Stimulated activated CD8-positive, alpha-beta memory T cell treated with anti-CD3 and anti-CD28 coated beads, Interleukin-15, amount 100 ng/mL, for 4 hours (primary cell): ENCODE data around the gene AAMP.
"Not testable (repeated sequence)": the region's sequence is repeated elsewhere in the genome, so short reads cannot be mapped to it uniquely, and the experiment has no call there.

Source experiments
- DNase-seq, 2 donors: peaks; one replicate each; pipeline ENCODE4 v3.0.0-alpha.2; 2020; ENCODE audit warnings: low read depth in 2 of 2

Gene AAMP, protein sequence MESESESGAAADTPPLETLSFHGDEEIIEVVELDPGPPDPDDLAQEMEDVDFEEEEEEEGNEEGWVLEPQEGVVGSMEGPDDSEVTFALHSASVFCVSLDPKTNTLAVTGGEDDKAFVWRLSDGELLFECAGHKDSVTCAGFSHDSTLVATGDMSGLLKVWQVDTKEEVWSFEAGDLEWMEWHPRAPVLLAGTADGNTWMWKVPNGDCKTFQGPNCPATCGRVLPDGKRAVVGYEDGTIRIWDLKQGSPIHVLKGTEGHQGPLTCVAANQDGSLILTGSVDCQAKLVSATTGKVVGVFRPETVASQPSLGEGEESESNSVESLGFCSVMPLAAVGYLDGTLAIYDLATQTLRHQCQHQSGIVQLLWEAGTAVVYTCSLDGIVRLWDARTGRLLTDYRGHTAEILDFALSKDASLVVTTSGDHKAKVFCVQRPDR

GRCh38 chr2:218269900-218270720 is at the start of gene AAMP, which contains the start of gene PNKD:
Gene AAMP (minus strand): TSS chr2:218270137. CDS start chr2:218270086, 51 bp downstream.
Gene PNKD (plus strand): TSS chr2:218270519. CDS start chr2:218270536, 17 bp downstream.
- peak; percentile 100 for DNase-seq

DNA sequence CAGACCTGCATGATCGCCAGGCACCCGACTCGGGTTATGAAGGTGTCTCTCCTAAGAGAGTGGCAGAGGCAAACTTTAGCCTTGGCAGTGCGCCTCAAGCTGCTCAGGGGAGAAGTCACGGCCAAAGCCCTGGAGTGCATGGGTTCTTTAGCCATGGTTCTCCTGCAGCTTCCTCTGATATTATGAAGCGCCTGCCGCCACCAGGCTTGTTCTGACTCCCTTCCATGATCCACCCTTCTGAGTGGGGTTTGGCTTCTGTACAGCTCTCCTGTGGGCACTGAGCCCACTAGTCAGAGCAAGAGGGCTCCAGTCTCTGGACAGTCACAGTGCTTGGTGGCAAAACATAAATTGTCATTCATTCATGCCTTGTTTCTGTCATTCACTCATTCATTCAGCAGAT is 48.3 kb upstream of the AAMP start:
- no peak for DNase-seq

GRCh38 chr2:218317835-218318234 is 47.9 kb upstream of the AAMP start:
- no peak for DNase-seq

DNA sequence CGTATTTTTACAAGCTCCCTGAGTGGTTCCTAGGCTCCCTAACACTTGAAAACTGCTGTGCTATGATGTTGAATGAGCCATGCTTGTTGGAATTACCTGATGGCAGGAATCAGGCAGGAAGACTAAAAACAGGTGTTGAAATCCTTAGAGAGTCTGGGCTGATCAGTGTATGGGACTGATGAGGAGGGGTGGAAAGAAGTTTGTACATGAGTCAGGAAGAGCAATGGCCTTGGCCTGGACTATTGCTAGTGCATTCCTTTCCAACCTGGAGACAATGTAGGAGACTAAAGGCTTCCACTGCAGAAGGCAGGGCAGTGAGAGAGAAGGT is 47.3 kb upstream of the AAMP start:
- DNase-seq = no peak

DNA sequence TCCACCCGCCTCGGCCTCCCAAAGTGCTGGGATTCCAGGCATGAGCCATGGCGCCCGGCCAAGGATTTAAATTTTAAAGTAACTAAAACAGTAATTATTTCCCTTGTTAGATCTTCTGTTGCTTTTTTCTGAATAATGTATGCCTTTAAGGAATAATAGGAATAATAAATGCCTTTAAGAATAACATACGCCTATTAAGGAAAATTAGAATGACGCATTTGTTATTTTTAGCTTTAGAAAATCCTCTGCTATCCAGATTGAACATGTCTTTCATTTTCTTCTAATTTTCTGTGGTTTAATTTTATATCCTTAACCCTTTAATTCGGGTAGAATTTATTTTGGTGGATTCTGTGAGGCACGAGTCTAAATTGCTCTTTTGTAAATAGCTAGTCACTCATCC is 45.5 kb upstream of the AAMP start:
- DNase-seq = no peak

GRCh38 chr2:218314764-218315163 is 44.8 kb upstream of the AAMP start:
- not testable (repeated sequence) for DNase-seq

DNA sequence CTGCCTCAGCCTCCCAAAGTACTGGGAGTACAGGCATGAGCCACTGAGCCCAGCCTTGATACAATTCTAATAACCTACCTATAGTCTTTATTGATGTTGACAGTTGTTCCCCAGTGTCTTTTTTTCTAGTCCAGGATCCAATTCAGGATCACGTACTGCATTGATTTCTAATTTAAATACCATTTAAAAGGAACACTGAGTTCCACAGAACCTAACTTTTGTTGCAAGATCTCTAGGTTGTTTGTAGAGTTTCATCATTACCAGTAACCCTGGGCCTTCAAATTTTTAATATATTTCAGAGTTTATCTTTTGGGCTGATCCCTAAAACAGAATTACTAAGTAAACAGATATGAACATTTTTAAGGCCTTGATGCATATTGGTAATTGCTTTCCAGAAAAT is 43.4 kb upstream of the AAMP start:
- no peak for DNase-seq

DNA sequence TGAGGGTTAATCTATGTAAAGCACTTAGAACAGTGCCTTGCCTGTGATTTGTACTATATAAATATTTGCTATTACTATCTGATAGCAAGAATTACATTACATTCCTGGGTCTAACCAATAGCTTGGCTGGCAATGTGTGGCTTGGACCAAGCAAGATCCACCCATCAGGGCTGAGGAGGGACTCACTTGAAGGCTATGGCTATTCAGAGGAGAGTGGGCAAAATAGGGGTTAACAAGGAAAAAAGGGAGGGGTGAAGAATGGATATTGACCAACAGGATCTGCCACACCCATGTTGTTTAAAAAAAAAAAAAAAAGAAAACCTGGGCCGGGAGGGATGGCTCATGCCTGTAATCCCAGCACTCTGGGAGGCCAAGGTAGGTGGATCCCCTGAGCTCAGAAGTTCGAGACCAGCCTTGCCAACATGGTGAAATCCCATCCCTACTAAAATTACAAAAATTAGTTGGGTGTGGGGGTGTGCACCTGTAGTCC is 42.4 kb upstream of the AAMP start:
- no peak for DNase-seq

DNA sequence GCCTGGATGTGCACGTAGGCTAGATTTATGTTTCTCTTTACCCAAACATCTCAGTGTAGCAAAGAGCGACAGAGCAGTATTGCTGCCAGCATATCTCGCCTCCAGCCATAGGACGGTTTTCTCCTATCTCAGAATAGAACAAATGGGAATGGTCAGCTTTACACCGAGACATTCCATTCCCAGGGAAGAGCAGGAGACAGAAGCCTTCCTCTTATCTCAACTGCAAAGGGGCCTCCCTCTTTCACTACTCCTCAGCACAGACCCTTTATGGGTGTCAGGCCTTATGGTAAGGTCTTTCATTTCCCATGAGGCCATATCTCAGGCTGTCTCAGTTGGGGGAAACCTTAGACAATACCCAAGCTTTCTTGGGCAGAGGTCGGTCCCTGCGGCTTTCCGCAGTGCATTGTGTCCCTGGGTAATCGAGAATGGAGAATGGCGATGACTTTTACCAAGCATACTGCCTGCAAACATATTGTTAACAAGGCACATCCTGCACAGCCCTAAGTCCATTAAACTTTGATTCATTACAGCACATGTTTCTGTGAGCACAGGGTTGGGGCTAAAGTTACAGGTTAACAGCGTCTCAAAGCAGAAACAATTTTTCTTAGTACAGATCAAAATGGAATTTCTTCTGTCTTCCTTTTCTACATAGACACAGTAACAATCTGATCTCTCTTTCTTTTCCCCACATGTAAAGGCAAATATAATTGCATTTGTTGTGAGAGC is 41.8 kb upstream of the AAMP start:
- not testable (repeated sequence) for DNase-seq

- no peak for DNase-seq
Observed at GRCh38 chr2:218310853-218311540, 41.1 kb upstream of the AAMP start.

DNA sequence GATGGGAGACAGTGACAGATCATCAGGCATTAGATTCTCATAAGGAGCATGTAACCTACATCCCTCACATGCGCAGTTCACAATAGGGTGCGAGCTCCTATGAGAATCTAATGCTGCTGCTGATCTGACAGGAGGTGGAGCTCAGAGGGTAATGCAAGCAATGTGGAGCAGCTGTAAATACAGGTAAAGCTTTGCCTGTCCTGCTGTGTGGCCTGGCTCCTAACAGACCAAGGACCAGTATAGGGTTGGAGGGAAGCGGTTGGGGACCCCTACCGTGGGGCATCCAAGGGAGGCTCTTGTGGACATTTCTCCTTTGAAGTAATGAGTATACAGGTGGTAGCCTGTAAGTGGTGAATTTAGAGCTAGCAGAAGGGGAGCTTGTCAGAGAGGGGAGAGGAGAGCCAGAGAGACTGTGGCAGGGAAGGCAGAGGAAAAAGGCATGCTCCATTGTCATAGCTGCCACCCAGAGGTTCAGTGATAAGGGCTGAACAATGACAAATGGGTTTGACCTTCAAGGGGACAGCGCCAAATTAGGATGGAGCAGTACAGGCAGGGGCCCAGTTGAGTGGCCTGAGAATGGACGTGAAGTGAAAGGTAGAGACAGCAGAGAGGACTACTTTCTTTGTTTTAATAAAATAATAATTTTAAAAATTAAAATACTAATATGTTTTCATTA is 37.6 kb upstream of the AAMP start:
- DNase-seq = no peak

GRCh38 chr2:218306184-218306920 is 36.4 kb upstream of the AAMP start:
- no peak for DNase-seq

DNA sequence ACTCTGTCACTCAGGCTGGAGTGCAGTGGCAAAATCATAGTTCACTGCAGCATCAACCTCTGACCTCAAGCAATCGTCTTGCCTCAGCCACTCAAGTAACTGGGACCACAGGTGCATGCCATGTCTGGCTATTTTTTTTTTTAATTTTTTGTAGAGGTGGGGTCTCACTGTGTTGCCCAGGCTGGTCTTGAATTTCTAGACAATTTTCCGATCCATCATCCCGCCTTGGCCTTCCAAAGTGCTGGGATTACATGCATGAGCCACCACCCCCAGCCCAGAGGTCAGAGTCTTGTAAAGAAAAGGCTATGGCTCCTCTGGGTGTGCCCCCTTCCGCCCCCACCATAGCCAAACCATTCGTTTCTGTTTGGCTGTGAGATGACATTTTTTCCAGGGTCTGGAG is 35.4 kb upstream of the AAMP start:
- DNase-seq = no peak

- DNase-seq = peak; percentile 50 to 70
Observed at GRCh38 chr2:218301176-218301819, 31.4 kb upstream of the AAMP start.

DNA sequence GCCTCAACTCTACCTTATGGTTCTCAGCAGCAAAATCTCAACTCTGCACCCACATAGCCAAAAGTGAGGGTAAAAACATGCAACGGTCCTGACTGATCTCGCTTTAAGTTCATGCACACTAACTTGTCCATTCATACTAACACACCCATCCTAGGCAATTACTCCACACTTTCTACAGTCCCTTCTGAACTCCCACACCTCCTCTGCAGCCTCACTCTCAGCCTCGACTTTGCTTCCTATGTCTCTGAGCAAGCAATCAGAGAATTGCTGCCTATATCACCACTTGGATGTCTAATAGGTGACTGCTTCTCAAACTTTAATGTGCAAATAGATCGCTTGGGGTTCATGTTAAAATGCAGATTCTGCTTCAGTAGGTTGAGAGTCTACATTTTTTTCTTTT is 30.2 kb upstream of the AAMP start:
- DNase-seq = no peak

DNA sequence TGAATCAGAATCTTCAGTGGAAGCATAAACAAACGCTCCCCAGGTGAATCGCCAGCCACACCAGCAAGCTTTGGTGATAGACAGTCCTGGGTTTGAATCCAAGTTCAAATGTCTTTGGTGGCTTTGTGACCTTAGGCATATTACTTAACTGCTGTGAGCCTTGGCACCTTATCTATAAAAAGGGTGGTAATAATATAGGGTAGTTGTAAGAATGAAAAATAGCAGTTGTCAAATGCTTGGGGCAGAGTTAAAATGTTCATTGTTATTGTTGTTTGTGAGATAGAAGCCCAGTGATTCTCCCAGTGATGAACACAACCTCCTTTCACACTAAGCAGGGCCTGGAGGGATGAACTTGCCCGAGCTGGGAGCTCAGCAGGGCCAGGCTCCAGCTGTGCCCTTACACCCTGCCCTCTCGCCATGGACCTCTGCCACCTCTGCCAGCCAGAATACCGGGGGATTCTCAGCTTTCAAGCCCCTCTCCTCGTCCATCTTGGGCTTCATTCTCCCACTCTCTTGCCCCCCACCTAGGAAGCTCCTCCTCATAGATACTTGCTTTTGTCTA is 28.5 kb upstream of the AAMP start:
- no peak for DNase-seq

- DNase-seq = no peak
Observed at GRCh38 chr2:218296847-218297246, 26.9 kb upstream of the AAMP start.

GRCh38 chr2:218296200-218296599 is 26.3 kb upstream of the AAMP start:
- no peak for DNase-seq

- no peak for DNase-seq
Observed at GRCh38 chr2:218295029-218295428, 25.1 kb upstream of the AAMP start.
